CD4-positive, alpha-beta T cell treated with Interleukin-10 for 1 hour (primary cell): ENCODE results near the gene ZNF628.
"Not testable (repeated sequence)": the region's sequence is repeated elsewhere in the genome, so short reads cannot be mapped to it uniquely, and the experiment has no call there.

ENCODE experiments used
- DNase-seq: peaks from one replicate; pipeline ENCODE4 v3.0.0-alpha.2; 2020

ZNF628 gene

DNA sequence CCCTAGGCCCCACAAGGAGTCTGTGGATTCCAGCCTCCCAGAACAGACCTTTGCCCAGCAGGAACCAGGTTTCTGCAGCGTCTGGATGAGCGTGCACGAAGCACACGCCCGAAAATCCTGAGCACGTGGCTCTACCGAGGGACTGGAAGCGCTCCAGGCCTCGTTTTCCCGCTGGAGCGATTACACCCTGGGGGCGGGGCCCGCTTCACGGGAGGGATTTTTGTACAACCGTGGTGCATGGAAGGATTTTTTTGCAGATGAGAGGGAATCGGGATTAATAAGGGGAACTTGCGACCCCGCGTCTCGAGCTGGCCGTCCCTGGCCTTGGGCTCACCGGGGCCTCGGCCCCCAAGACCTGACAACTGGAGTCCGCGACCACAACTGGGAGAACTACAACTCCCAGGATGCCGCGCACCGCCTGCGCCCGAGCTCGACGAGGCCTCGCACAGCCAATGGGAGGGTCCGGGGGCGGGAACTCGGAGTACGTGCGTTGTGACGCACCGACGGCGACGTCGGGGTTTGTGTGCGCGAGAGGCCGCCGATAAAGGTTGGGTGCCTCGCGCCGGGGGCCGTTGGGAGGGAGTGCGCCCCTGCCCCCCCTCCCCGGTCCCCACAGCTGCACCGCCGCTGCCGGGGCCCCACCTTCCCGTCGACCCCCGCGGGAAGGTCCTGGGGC is at the start of gene ZNF628:
ZNF628 (plus strand) TSS at position 518 of the 676 bp plus-strand sequence. CDS start 3,294 bp downstream, outside the sequence.
- peak; percentile 98 for DNase-seq

DNA sequence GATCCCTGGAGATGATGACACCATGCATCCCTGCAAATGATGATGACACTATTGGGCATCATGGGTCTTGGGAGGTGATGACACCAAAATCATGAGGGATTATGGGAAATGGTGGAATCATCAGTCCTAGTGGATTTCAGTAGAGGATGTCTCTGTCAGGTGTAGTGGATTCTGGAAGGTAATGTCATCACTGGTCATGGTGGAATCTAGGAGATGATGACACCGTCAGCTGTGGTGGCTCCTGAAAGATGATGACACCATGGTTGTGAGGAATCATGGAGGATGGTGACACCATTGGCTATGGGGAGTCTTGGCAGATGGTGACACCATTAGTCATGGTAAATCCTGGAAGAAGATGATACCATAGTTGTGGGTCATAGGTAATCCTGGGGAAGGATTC is 45.2 kb upstream of the ZNF628 start:
- DNase-seq, result no peak

DNA sequence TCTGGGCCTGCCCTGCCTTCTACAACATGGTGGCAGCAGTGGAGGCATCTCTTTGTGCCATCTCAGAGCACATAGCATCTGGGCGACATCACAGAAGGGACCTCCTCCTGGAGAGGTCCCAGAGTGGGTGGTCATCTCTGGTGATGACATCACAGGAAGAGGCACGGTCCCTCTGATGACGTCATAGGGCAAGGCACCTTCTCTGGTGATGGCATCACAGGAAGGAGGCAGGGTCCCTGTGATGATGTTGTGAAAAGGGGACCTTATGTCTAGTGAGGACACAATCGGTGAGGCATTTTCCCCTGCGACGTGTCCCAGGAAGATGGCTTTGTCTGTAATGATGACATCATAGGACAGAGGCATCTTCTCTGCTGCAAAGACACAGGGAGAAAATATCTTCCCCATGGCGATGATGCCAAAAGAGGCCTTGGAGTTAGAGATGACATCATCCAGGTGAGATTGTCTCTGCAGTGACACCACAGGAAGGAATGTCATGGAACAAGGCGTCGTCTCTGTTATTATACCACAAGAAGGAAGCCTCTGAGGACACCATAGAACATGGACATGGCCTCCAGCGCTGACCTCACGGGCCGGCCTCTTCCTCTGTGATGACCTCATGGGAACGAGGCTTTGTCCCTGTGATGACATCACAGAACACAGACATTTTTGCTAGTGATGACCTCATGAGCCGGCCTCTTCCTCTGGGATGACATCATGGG is 44.0 kb upstream of the ZNF628 start:
- DNase-seq, result no peak

DNA sequence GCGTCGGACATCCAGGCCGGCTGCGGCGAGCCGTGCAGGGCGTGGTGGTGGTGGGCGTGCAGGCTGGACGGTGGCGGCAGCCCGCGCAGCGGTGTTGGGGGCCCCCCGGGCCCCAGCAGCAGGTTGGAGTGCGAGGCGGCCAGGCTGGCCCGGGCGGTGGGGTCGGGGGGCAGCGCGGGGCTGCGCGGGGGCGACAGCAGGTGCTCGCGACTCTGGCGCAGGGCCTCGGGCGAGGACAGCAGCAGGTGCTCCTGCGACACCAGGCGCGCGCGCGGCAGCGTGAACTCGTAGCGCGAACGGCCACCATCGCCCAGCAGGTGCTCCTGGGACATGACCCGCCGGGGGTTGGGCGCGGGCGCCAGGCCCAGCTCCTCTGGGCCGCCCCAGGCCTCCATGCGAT is 43.1 kb upstream of the ZNF628 start:
- no peak for DNase-seq

DNA sequence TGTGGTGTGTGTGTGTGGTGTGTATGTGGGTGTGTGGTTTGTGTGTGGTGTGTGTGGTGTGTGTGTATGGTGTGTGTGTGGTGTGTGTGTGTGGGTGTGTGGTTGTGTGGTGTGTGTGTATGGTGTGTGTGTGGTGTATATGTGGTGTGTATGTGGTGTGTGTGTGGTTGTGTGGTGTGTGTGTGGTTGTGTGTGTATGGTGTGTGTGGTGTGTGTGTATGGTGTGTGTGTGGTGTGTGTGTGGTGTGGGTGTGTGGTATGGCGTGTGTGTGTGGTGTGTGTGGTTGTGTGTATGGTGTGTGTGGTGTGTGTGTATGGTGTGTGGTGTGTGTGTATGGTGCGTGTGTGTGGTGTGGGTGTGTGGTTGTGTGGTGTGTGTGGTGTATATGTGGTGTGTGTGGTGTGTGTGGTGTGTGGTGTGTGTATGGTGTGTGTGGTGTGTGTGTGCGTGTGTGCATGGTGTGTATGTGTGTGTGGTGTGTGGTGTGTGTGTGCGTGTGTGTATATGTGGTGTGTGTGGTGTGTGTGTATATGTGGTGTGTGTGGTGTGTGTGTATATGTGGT is 42.0 kb upstream of the ZNF628 start:
- no peak for DNase-seq

DNA sequence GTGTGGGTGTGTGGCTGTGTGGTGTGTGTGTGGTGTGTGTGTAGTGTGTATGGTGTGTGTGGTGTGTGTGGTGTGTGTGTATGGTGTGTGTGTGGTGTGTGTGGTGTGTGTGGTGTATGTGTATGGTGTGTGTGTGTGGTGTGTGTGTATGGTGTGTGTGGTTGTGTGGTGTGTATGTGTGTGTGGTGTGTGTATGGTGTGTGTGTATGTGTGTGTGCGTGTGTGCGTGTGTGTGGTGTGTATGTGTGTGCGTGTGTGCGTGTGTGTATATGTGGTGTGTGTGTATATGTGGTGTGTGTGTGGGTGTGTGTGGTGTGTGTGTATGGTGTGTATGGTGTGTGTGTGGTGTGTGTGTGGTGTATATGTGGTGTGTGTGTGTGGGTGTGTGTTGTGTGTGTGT is 41.4 kb upstream of the ZNF628 start:
- DNase-seq, result no peak

DNA sequence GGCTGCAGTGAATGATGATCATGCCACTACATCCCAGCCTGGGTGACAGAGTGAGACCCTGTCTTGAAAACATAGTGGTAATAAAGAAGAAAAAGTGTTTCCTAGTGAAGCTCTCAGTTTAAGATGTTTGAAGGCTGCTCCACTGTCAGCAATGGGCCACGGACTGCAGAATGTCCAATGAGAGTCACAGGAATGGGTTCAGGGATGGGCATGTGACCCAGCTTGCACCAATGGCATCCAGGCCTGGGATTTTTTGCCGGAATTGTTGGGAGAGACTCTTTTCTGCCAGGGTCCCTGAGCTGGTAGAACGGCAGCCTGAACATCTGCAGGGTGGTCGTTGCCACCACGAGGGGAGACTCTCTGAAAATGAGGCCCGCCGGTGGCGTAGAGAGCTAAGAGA is 39.6 kb upstream of the ZNF628 start:
- no peak for DNase-seq

DNA sequence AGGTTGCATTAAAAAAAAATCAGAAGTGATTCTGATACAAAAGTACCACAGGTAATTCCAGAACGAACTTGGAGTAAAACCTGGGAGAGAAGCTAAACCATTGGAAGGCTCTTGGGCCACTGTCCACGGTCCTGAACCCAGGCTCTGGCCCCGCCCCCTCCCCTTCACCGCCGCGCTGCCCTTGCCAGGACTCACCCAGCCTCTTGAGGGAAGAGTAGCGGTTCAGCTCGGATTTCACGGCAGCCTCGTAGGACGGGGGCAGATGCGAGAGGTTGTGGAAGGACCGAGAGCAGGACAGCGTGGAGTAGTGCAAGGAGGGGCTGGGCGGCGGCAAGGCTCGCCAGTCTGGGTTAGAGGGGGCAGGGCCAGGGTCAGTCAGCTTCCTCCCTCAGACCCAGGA is 39.0 kb upstream of the ZNF628 start:
- DNase-seq, result peak; percentile 19

DNA sequence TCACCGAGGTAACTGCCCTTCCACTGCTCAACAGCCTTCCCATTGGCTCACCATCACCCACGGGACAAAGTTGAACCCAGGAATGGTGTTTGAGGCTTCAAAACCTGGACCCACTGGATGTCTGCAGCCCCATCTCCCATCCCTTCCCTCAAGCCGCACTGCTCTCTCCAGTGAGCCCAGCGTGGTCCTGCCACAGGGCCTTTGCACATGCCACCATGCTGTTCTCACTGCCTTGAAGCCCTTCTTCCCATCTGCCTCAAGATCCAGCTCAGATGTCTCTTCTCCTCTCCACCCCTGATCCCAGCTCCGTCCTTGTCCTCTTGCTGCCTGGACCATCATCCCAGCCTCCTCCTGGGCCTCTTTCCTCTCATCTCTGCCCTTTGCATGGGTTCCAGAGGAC is 37.4 kb upstream of the ZNF628 start:
- no peak for DNase-seq

DNA sequence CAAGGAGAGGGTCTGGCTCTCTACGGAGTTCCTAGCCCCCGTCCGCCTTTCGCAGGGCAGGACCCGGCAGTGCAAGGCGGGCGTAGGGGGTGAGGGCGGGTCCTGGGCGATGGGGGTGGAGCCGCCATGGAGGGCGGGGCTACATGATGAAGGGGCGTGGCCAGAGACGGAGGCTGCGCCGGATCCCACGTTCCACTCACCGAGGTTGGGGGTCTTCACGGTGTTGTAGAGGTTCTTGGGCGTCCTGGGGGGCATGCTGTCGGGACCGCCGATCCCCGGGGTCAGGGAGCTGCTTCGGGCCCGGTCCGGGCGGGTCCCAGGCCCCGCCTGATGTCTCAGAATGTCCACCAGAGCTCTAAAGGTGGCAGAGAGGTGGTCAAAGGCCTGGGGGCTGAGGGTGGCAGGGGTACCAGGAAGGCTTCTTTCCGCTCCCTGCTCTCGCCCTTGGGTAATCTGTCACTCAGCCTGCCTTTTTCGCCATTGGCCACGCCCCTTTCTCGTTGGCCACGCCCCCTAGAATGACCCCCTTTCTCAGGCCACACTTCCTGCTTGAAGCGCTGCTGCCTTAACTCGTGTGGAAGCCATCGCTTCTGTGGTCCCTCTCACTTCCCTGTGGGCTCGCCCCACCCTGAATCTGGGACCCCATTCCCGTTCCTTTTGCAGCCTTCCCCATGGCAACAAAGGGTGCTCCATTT is 35.9 kb upstream of the ZNF628 start:
- DNase-seq, result no peak

DNA sequence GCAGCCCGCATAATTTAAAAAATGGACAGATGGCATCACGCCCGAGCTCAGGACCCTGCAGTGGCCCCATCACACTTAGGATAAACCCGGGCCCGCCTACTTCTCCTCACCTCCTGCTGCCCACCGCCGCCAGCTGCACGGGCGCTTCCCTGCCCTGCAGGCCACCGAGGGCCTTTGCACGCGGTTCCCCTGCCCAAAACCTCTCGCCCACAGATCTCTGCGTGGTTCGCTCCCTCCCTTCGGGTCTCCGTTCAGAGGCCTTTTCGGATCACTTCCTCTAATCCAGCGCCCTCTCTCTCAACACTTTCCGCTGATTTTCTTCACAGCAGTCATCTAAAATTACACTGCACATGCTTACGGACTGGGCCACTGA is 35.1 kb upstream of the ZNF628 start:
- DNase-seq, result no peak

DNA sequence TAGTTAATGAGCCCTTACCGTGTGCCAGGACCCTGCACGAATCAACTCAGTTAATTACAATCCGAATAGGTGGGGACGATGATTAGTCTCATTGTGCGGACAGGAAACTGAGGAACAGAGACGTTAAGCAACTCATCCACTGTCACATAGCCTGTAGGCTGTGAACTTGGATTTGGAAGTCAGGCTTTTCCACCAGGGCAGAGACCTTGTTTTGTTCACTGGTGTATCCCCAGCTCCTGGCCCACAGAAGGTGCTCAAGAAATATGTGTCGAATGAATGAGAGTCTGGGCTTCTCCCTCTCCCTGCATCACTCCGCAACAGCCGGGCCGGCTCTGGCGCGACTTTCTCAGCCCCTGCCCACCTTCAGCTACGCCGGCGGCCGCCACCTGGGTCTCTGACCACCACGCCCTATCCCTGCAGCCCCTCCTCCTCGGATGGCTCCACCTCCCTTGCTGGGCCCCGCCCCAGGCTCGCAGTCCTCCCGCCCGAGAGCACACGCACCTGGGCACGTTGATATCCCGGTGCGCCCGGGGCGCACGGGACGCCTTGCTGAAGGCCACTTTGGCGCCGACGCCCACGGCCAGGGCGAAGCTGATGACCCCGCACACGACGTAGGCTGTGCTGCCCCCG is 34.6 kb upstream of the ZNF628 start:
- DNase-seq, result no peak

DNA sequence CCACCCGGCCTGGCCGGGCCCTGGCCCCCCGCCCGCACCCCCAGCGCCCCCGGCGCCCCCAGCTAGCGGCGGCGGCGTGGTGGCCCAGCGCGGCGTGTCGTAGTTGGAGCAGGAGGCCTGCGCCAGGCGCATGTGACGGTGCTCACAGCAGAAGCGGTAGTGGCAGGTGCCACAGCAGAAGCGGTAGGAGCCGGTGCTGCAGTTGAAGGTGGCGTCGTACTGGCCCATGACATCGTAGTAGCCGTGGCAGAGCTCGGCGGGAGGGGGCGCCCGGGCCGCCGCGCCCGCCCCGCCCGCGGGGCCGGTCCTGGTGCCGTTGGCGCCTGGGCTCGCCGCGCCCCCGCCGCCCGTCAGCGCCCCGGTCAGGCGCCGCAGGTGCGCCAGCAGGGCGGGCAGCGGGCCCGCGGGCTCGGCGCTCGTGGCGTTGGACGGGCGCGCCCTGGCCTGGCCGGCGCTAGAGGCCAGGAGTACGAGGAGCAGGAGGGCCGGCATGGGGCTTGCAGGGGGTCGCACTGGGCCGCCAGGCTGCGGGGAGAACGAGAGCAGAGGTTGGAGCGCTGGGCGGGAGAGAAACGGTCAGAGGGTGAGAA is 34.0 kb upstream of the ZNF628 start:
- no peak for DNase-seq

DNA sequence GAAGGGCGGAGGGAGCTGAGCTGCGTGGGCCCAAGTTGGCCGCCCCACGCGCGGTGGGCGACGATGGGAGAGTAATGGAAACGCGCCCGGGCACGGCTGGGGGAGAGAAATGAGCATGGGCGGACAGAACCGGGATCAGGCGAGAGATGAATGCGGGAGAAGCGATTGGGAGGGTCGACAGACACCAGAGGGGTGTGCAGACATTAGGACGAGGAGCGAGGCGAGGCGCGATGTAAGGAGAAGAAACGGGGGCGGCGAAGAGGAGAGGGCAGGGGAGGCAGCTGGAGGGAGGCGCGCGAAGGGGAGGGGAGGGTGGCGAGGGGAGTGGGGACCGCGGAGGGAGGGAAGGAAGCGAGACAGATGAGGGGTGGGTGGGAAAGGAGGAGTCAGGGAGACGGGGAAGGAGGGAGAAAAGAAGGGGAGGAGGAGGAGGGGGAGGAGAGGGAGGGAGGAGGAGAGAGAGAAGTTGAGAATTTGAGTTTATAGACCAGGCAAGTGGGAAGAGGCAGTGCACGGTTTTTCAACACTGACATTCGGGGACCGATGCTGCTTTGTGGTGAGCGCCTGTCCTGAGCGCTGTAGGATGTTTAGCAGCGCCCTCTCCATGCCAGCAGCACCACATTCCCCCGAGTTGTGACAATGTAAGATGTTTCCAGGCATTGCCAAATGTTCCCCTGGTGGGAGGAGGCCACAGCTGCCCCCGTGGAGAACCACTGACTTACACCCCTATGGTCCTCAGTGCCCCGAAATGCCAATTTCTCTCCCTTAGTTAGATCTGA is 33.2 kb upstream of the ZNF628 start, which contains the start of gene SHISA7:
SHISA7 (minus strand) TSS at position 256 of the 779 bp plus-strand sequence. CDS start 437 bp downstream, outside the sequence.
- DNase-seq, result no peak

DNA sequence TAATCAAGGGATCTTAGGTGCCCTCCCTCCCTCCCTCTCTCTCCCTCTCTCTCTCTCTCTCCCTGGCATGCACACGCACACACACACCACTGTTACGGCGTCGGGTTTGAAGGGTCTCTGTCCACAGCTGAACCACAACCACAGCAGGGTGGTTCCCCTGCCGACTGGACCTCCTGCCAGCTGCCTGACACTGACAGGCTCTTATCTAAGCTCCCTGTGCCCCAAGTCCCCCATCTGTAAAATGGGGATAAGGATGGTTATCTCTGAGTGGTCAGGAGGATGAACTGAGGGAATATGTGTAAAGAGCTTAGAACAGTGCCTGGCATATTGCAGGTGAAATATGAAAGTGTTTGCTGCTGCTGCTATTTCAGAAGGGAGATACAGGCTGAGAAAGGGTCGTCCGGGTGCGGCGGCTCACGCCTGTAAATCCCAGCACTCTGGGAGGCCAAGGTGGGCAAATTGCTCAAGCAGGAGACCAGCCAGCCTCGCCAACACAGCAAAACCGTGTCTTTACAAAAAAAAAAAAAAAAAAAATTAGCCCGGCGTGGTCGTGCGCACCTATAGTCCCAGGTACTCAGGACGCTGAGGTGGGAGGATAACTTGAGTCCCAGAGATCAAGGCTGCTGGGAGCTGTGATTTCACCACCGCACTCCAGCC is 32.5 kb upstream of the ZNF628 start:
- DNase-seq, result no peak

DNA sequence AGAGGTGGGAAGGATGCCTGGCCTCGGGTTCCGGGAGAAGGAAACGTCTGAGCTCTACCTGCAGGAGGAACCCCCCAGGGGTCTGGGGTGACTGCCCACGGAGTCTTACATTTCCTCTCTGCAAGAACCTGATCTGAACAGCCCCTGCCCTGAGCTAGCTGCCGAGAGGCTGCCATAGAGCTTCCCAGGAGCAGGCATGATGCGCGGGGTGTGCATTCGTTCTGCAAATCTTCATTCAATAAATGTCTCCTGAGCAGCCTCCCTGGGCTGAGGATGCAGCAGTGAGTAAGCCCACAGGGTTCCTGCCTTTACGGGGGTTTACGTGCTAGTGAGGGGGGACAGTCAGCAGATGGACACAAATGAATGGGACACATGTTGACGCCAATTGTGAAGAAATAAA is 31.8 kb upstream of the ZNF628 start:
- no peak for DNase-seq

DNA sequence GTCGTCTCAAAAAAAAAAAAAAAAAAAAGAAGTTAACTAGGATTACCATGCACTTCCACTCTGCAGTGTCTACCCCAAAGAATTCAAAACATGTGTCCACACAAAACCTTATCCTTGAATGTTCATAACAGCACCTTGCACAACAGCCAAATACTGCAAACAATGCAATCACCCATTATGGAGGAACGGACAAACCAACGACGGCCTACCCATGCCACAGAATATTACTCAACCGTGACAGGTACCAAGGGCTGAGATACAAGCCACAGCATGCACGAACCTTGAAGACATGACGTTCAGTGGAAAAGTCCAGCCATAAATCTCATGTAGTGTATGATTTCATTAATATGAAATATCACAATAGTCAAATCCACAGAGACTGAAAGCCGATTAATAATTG is 30.4 kb upstream of the ZNF628 start:
- DNase-seq, result no peak

DNA sequence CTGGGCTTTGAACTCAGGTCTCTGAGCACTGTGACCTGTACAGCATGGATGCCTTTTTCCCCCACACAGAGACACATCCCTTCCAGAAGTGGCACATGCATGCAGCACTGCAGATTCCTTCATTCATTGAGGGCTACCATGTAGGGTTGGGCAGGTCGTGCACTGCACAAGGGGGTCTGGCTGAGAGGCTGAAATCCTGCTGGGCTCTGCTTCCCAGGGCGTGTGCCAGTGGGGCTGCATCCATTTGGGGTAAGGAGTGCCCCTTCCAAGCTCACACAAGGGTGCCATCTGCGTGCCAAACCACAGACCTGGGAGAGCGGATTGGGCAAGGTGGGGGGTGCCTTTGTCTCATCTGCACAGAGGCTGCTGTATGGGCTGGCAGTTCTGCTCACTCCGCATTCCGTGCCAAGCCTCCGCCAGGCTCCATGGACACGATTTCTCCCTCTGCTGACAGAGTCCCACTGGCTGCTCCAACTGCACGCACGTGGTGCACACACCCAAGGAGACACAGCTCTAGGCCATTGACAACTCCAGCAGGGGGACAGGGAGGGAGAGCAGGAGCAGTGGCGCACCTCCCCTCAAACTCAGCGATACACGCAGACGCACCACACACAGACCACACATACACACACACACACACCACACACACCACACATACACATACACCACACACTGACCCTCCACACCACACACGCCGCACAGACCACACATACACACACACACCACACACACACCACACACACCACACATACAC is 28.8 kb upstream of the ZNF628 start:
- DNase-seq, result no peak

DNA sequence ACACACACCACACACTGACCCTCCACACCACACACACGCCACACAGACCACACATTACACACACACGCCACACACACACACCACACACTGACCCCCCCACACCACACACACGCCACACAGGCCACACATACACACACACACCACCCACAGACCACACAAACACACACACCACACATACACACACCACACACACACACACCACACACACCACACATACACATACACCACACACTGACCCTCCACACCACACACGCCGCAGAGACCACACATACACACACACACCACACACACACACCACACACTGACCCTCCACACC is 28.3 kb upstream of the ZNF628 start:
- DNase-seq, result not testable (repeated sequence)

DNA sequence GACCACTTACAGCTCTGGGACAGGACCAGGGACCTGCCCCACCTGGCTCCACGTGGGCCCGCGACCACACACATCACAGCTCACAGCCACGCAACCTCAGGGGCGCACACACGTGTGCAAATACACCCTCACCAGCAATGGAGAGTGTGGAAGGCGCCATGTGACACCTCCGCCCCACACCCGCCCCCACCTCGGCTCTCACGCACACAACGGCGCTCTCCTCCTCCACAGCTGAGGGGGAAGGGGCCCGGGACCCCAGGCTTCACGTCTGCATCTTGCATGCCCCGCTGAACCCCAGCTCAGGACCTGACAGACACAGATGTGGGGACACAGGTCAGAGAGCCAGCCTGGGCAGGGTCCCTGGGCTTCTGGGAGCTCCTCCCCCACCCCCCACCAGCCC is 26.9 kb upstream of the ZNF628 start:
- no peak for DNase-seq
